K562 (cell line): ENCODE results near the gene SLC43A1. TPM values are rescaled to one million over a fixed set of nuclear protein-coding genes. Genes with fewer than 3 reads are reported as not detected.
A peak's percentile ranks its signal among the peaks of the same experiment; 100 is the strongest.

Experiments used
- ATAC-seq: fragments of 200-7000 bp; cut with Tn5 transposase; 3 replicates; pipeline ENCODE4 v1.9.1; 2020; ENCODE audit warnings: moderate library complexity
- BruUV-seq: library from RNA; stranded (reverse); fragments of 400-500 nt; replicated peaks from 2 replicates; lab custom pipeline; 2021; lab: Mats Ljungman, UMichigan
- CTCF ChIA-PET: fragments of 300-600 bp; formaldehyde crosslinking; extraction: SDS; loops from one replicate; lab custom pipeline; 2021; ENCODE audit warnings: low intra/inter-chr PET ratio; lab: Yijun Ruan, JAX
- POLR2A ChIA-PET: fragments of 300-600, 350-650 bp; sonication (Branson Sonifier 250); formaldehyde crosslinking; extraction: SDS; loops from one replicate; lab custom pipeline; 2021; ENCODE audit warnings: antibody characterized with exemption, inconsistent platforms; lab: Yijun Ruan, JAX
- DNase-seq, 4 experiments: peaks; one replicate each; pipeline versions ENCODE4 v3.0.0 to v3.0.0-alpha.2; 2011 to 2018; ENCODE audit warnings: low spot score in 3 of 4, mixed read lengths in 3 of 4; ENCODE audit errors: extremely low read depth in 1 of 4
- FAIRE-seq: peaks from 2 replicates; lab custom pipeline; 2011; peaks lifted over from hg19 to GRCh38; lab: Jason Lieb, UNC
- H2AFZ ChIP-seq: 2 replicates; pipeline ENCODE4 v1.6.0; 2011; ENCODE audit warnings: low read depth, low read length, control low read depth, inconsistent platforms
- H3K27ac ChIP-seq: fragments of 200-600 bp; 3 replicates; pipeline ENCODE4 v1.8.0; 2011; ENCODE audit warnings: low read depth, mild to moderate bottlenecking, control low read depth, inconsistent platforms, low read length, moderate library complexity, mixed read lengths; ENCODE audit errors: extremely low read depth
- H3K27me3 ChIP-seq, 2 experiments: fragments of 300-600 bp in 1 of 2; 2 replicates in 1 of 2; 3 replicates in 1 of 2; pipeline versions ENCODE4 v1.6.0 to v1.8.0; 2011; ENCODE audit warnings: inconsistent platforms in 2 of 2, low read length in 2 of 2, mild to moderate bottlenecking in 1 of 2, mixed read lengths in 1 of 2, moderate library complexity in 1 of 2; ENCODE audit not compliant: control insufficient read depth in 2 of 2, insufficient read depth in 2 of 2
- H3K36me3 ChIP-seq: fragments of 300-600 bp; 3 replicates; pipeline ENCODE4 v1.8.0; 2011; ENCODE audit warnings: mild to moderate bottlenecking, low read length, inconsistent platforms; ENCODE audit not compliant: control insufficient read depth, insufficient read depth
- H3K4me1 ChIP-seq, 2 experiments: fragments of 200-600 bp in 1 of 2; replicated peaks in 1 of 2; 2 replicates in 1 of 2; 3 replicates in 1 of 2; pipeline versions ENCODE4 v1.5.1 to v1.8.0; 2011; ENCODE audit warnings: inconsistent platforms in 2 of 2, low read length in 2 of 2, mild to moderate bottlenecking in 1 of 2, mixed read lengths in 1 of 2, moderate library complexity in 1 of 2; ENCODE audit not compliant: control insufficient read depth in 2 of 2, insufficient read depth in 2 of 2
- H3K4me2 ChIP-seq: 2 replicates; pipeline ENCODE4 v1.6.1; 2011; ENCODE audit warnings: low read length, control low read depth, inconsistent platforms, mixed read lengths; ENCODE audit not compliant: insufficient read depth
- H3K4me3 ChIP-seq: fragments of 200-600 bp; sonication (generic), shearing (Covaris generic); 2 replicates; pipeline ENCODE4 v1.5.1; 2016; ENCODE audit warnings: control low read depth, inconsistent platforms
- H3K79me2 ChIP-seq: fragments of 200-600 bp; 3 replicates; pipeline ENCODE4 v1.8.0; 2011; ENCODE audit warnings: low read length, inconsistent platforms; ENCODE audit not compliant: control insufficient read depth, insufficient read depth
- H3K9ac ChIP-seq, 2 experiments: 2 replicates each; pipeline versions ENCODE4 v1.6.0 to v1.6.1; 2011; ENCODE audit warnings: low read depth in 2 of 2, low read length in 2 of 2, control low read depth in 1 of 2, inconsistent platforms in 1 of 2, mild to moderate bottlenecking in 1 of 2, mixed read lengths in 1 of 2; ENCODE audit not compliant: insufficient read depth in 1 of 2
- H3K9me1 ChIP-seq: one replicate; pipeline ENCODE4 v1.6.0; 2011; ENCODE audit warnings: inconsistent platforms, mild to moderate bottlenecking, low read length, moderate library complexity; ENCODE audit not compliant: control insufficient read depth, insufficient read depth
- H3K9me3 ChIP-seq: replicated peaks from 2 replicates; pipeline ENCODE4 v1.5.1; 2011; ENCODE audit warnings: low read depth, low read length, inconsistent platforms; ENCODE audit not compliant: control insufficient read depth, insufficient read depth
- H4K20me1 ChIP-seq: replicated peaks from 2 replicates; pipeline ENCODE4 v1.6.1; 2011; ENCODE audit warnings: low read length, inconsistent platforms, mixed read lengths; ENCODE audit not compliant: control insufficient read depth, insufficient read depth
- CHD2 ChIP-seq: IDR thresholded peaks from 2 replicates; pipeline ENCODE4 v1.6.1; 2011; ENCODE audit warnings: low read depth, low read length
- SLC30A9 ChIP-seq: fragments of 250-450 bp; sonication (Bioruptor Pico); IDR thresholded peaks from 2 replicates; pipeline ENCODE4 v1.8.0; 2022; ENCODE audit warnings: mild to moderate bottlenecking, moderate library complexity
- SRSF7 ChIP-seq: fragments of 200-400 bp; formaldehyde crosslinking; optimal IDR thresholded peaks from 2 replicates; pipeline ENCODE3; 2017; ENCODE audit warnings: mild to moderate bottlenecking, low read depth, low read length
- ZNF217 ChIP-seq: sonication (generic); formaldehyde crosslinking; IDR thresholded peaks from 2 replicates; pipeline ENCODE4 v1.8.0; 2022; ENCODE audit warnings: mild to moderate bottlenecking, missing genetic modification reagents
- WGBS: fragments of 100-300 bp; shearing (Covaris generic); methylation state at CpG from one replicate; pipeline ENCODE4 v1.1.6; 2016; ENCODE audit warnings: low coverage, mixed read lengths; ENCODE audit not compliant: insufficient coverage; ENCODE audit errors: missing lambda C conversion rate; 5-methylcytosine and 5-hydroxymethylcytosine counted together
- in situ Hi-C: fragments of 300-500 bp; cut with MboI; formaldehyde crosslinking; loops from 4 replicates; pipeline ENCODE4 v1.15.0; 2018; ENCODE audit warnings: inconsistent platforms, mixed read lengths
- intact Hi-C: fragments of 100-400 bp; cut with micrococcal nuclease; formaldehyde crosslinking; loops from 2 replicates; pipeline ENCODE4 v1.14.2; 2022
- polyA plus RNA-seq, 8 experiments: library from polyadenylated mRNA; depleted of rRNA in 4 of 8; stranded (reverse) in 5 of 8; unstranded in 3 of 8; fragments of >200 nt; fragmentation: Nextera tagmentation in 2 of 8; fragmentation: Illumina TruSeq in 1 of 8; extraction: Ambion mirVana in 2 of 8; extraction: Trizol in 1 of 8; gene quantifications; 2 replicates each; pipeline versions ENCODE4 v1.2.1 to v1.2.3, GENCODE V29; 2011 to 2014; ENCODE audit warnings: inconsistent platforms in 1 of 8, missing spikeins in 1 of 8
- total RNA-seq, 7 experiments: library from RNA; depleted of rRNA in 6 of 7; stranded (reverse); fragments of >200 nt in 6 of 7; fragmentation: Illumina TruSeq in 2 of 7; extraction: Trizol in 2 of 7; gene quantifications; 2 replicates each; pipeline versions ENCODE4 v1.2.1 to v1.2.3, GENCODE V29; 2011 to 2021; ENCODE audit warnings: low replicate concordance in 1 of 7
- TF ChIP-seq, protein P1 (sequence below): fragments of 450-650 bp; IDR thresholded peaks from 2 replicates; pipeline ENCODE4 v1.6.1; 2014; ENCODE audit warnings: low read depth, mild to moderate bottlenecking, moderate library complexity, borderline replicate concordance
- TF ChIP-seq, protein P2 (sequence below), 2 experiments: fragments of 450-650 bp; formaldehyde crosslinking in 1 of 2; IDR thresholded peaks; 2 replicates each; pipeline versions ENCODE4 v1.4.0 to v1.6.1; 2014 to 2020; ENCODE audit warnings: mild to moderate bottlenecking in 2 of 2, borderline replicate concordance in 1 of 2, low read depth in 1 of 2

SLC43A1 gene
- total and polyA plus RNA-seq, 9 of the 15 experiments (the other 6 are each of a cell fraction or from before 2014, with no cell fraction given): 2.6 to 41.8 (median 24.6) TPM

DNA sequence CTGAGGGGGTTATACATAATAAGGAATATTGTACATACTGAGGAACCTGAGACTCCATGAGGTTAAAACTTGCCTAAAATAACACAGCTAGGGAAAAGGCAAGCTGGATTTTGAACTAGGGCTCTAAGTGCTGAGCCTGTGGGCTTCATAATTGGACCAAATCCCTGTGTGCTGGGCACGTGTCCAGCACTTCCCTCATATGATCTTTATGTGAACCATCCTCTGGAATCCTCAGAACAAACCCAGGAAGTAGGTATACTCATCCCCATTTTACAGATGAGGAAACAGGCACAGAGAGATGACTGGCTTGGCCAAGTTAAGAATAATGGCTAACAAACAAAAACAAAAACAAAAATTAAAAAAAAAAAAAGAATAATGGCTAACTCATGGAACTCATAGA, 40.3 kb downstream of the SLC43A1 start:
- no peak overlapping the region for H3K27ac ChIP-seq
- no peak overlapping the region for H2AFZ ChIP-seq
- DNase-seq: no peak
- TF ChIP-seq, protein P1, sequence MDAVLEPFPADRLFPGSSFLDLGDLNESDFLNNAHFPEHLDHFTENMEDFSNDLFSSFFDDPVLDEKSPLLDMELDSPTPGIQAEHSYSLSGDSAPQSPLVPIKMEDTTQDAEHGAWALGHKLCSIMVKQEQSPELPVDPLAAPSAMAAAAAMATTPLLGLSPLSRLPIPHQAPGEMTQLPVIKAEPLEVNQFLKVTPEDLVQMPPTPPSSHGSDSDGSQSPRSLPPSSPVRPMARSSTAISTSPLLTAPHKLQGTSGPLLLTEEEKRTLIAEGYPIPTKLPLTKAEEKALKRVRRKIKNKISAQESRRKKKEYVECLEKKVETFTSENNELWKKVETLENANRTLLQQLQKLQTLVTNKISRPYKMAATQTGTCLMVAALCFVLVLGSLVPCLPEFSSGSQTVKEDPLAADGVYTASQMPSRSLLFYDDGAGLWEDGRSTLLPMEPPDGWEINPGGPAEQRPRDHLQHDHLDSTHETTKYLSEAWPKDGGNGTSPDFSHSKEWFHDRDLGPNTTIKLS: no peak
- TF ChIP-seq CHD2: no peak
- TF ChIP-seq SLC30A9 (CRISPR knock-in tag): no peak
- TF ChIP-seq, all 486 proteins: peak for 0
- no peaks in the 10 kb centered on the region for H3K9me1 ChIP-seq
- H3K9me3 ChIP-seq: no peaks in the 10 kb centered on the region
- intact Hi-C loops (no loop called here), in situ Hi-C loops (no loop called here)
- FAIRE-seq: no peak
- no peaks in the 10 kb centered on the region; the same call in 1 of the 2 replicates for H4K20me1 ChIP-seq
- H3K79me2 ChIP-seq: no peaks in the 10 kb centered on the region
- BruUV-seq: no TSS peak
- no peak overlapping the region for H3K4me2 ChIP-seq
- POLR2A ChIA-PET: interaction anchor here (0.5 to 1.3 kb wide), 3 partner anchors 9 to 144 kb away, joined by 3 to 6 read pairs (median 3); no protein-coding TSS in a partner anchor
- H3K27me3 ChIP-seq: no peaks in the 10 kb centered on the region
- H3K4me1 ChIP-seq: peaks cover 26 to 33% of the 10 kb centered on the region in 2 experiments
- H3K9ac ChIP-seq: no peak overlapping the region
- peaks cover 3% of the 10 kb centered on the region; the same call in 1 of the 3 replicates for H3K36me3 ChIP-seq
- H3K4me3 ChIP-seq: no peak overlapping the region
- no peak for ATAC-seq
- WGBS: 12% methylated on average over 1 of the region's 1 CpG
- CTCF ChIA-PET: no interaction called here

DNA sequence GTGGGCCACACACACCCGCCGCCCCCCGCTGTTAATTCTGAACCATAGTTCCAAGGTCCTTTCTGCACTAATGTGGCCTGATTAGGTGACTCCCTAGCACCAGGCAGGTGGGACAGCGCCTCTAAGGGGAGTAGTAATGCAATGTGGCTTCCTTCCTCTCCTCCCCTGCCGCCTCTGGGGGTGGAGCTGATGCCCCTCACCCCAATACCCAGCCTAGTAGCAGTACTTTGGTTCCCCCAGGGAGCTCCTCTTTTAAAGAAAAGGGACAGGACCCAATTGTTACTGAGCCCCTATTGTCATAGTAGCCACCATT, 40.7 kb downstream of the SLC43A1 start:
- in situ Hi-C loops (no loop called here), intact Hi-C loops (no loop called here)
- Histone ChIP-seq H3K9me1 (no peaks in the 10 kb centered on the region), H3K9ac (peak overlapping the region in 1 of 2 experiments; percentile 75; a peak in 2 of 4 replicates), H3K4me2 (no peak overlapping the region), H2AFZ (no peak overlapping the region), H4K20me1 (no peaks in the 10 kb centered on the region; the same call in 1 of the 2 replicates), H3K79me2 (no peaks in the 10 kb centered on the region), H3K4me3 (no peak overlapping the region), H3K27me3 (no peaks in the 10 kb centered on the region), H3K9me3 (no peaks in the 10 kb centered on the region), H3K4me1 (peaks cover 23 to 33% of the 10 kb centered on the region in 2 experiments), H3K36me3 (peaks cover 3% of the 10 kb centered on the region; the same call in 1 of the 3 replicates), H3K27ac (no peak overlapping the region)
- POLR2A ChIA-PET: interaction anchor here (0.5 to 1.3 kb wide), 5 partner anchors 9 to 163 kb away, joined by 3 to 6 read pairs (median 3); no protein-coding TSS in a partner anchor
- peak; percentile 12; the same call in 2 of the 3 replicates for ATAC-seq
- CTCF ChIA-PET: no interaction called here
- BruUV-seq: no TSS peak
- WGBS: 55% methylated on average over 5 of the region's 5 CpGs
- no peak for FAIRE-seq
- DNase-seq: no peak
- TF ChIP-seq SRSF7 (no peak), ZNF217 (CRISPR knock-in tag) (no peak)
- TF ChIP-seq, protein P2, sequence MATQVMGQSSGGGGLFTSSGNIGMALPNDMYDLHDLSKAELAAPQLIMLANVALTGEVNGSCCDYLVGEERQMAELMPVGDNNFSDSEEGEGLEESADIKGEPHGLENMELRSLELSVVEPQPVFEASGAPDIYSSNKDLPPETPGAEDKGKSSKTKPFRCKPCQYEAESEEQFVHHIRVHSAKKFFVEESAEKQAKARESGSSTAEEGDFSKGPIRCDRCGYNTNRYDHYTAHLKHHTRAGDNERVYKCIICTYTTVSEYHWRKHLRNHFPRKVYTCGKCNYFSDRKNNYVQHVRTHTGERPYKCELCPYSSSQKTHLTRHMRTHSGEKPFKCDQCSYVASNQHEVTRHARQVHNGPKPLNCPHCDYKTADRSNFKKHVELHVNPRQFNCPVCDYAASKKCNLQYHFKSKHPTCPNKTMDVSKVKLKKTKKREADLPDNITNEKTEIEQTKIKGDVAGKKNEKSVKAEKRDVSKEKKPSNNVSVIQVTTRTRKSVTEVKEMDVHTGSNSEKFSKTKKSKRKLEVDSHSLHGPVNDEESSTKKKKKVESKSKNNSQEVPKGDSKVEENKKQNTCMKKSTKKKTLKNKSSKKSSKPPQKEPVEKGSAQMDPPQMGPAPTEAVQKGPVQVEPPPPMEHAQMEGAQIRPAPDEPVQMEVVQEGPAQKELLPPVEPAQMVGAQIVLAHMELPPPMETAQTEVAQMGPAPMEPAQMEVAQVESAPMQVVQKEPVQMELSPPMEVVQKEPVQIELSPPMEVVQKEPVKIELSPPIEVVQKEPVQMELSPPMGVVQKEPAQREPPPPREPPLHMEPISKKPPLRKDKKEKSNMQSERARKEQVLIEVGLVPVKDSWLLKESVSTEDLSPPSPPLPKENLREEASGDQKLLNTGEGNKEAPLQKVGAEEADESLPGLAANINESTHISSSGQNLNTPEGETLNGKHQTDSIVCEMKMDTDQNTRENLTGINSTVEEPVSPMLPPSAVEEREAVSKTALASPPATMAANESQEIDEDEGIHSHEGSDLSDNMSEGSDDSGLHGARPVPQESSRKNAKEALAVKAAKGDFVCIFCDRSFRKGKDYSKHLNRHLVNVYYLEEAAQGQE (IDR thresholded peaks at IDR 0.05; ENCODE audit: borderline replicate concordance): peak; percentile 72
- TF ChIP-seq, protein P2 (CRISPR knock-in tag; IDR thresholded peaks at IDR 0.05; ENCODE audit: low read depth): no peak
